GM12878 (cell line): ENCODE measurements around the gene PTPRD.

Source experiments
- CTCF ChIP-seq, 3 experiments: IDR thresholded peaks in 2 of 3; conservative IDR thresholded peaks in 1 of 3; 2 replicates each; pipeline ENCODE4 v1.5.1; 2011; ENCODE audit warnings: low read depth in 3 of 3, low read length in 3 of 3, mild to moderate bottlenecking in 3 of 3, control low read depth in 2 of 3, moderate library complexity in 2 of 3, inconsistent platforms in 1 of 3, mixed read lengths in 1 of 3; ENCODE audit not compliant: control insufficient read depth in 2 of 3, insufficient read depth in 1 of 3; ENCODE audit errors: extremely low read depth in 1 of 3
- EP300 ChIP-seq, 2 experiments: fragments of 150-350 bp in 1 of 2; IDR thresholded peaks; 2 replicates each; pipeline ENCODE4 v1.6.1; 2011 to 2012; ENCODE audit warnings: low read depth in 2 of 2, low read length in 2 of 2, borderline replicate concordance in 1 of 2, improper control_type of control experiment in 1 of 2, inconsistent platforms in 1 of 2; ENCODE audit not compliant: control insufficient read depth in 1 of 2
- FOS ChIP-seq: IDR thresholded peaks from 3 replicates; pipeline ENCODE4 v1.6.1; 2011; ENCODE audit warnings: borderline replicate concordance; ENCODE audit not compliant: insufficient read length; ENCODE audit errors: extremely low read depth
- FOXM1 ChIP-seq: IDR thresholded peaks from 2 replicates; pipeline ENCODE4 v1.6.1; 2012; ENCODE audit warnings: low read depth, mild to moderate bottlenecking, inconsistent platforms, low read length, moderate library complexity
- JUND ChIP-seq: IDR thresholded peaks from 2 replicates; pipeline ENCODE4 v1.6.1; 2012; ENCODE audit warnings: low read depth, mild to moderate bottlenecking, low read length, improper control_type of control experiment, moderate library complexity
- NFYB ChIP-seq: IDR thresholded peaks from 2 replicates; pipeline ENCODE4 v1.6.1; 2011; ENCODE audit warnings: low read depth, mild to moderate bottlenecking, low read length, improper control_type of control experiment, moderate library complexity; ENCODE audit not compliant: insufficient read depth
- NR2C2 ChIP-seq: IDR thresholded peaks from 2 replicates; pipeline ENCODE4 v1.6.1; 2011; ENCODE audit warnings: borderline replicate concordance, low read depth; ENCODE audit not compliant: control insufficient read depth, insufficient read length
- POLR2A ChIP-seq: IDR thresholded peaks from 2 replicates; pipeline ENCODE4 v1.6.1; 2011; ENCODE audit warnings: low read depth, mild to moderate bottlenecking, low read length
- REST ChIP-seq: IDR thresholded peaks from 2 replicates; pipeline ENCODE4 v1.6.1; 2012; ENCODE audit warnings: mild to moderate bottlenecking, low read depth, low read length

- TF ChIP-seq NR2C2: no peak
- TF ChIP-seq NFYB: no peak
- TF ChIP-seq FOXM1: no peak
- no peak for TF ChIP-seq CTCF (IDR thresholded peaks at IDR 0.05 in 2 of 3, conservative IDR thresholded peaks at IDR 0.05 in 1 of 3; ENCODE audit: control insufficient read depth in 2 of 3, extremely low read depth in 1 of 3, insufficient read depth in 1 of 3, low read depth in 3 of 3, low read length in 3 of 3)
- TF ChIP-seq JUND: no peak
- no peak for TF ChIP-seq EP300 (IDR thresholded peaks at IDR 0.05; ENCODE audit: borderline replicate concordance in 1 of 2, control insufficient read depth in 1 of 2, low read depth in 2 of 2, low read length in 2 of 2)
- TF ChIP-seq REST: no peak
- no peak for TF ChIP-seq FOS
- TF ChIP-seq POLR2A: no peak
Measured at GRCh38 chr9:8287970-8288369, 2324.8 kb downstream of the PTPRD start.
